Liver (tissue), 9 donors: ENCODE data around the gene STAT5B. TPM values are rescaled to one million over a fixed set of nuclear protein-coding genes. Genes with fewer than 3 reads are reported as not detected.

ENCODE experiments used
- DNase-seq: peaks from one replicate; pipeline ENCODE4 v3.0.0-alpha.2; 2017; ENCODE audit warnings: low spot score
- H3K27ac ChIP-seq, 2 donors: one replicate each; pipeline ENCODE4 v1.7.0; 2013; ENCODE audit warnings: inconsistent platforms in 2 of 2, low read length in 2 of 2, control low read depth in 1 of 2, low read depth in 1 of 2, mild to moderate bottlenecking in 1 of 2
- H3K27me3 ChIP-seq, 4 donors: one replicate each; pipeline versions ENCODE4 v1.6.1 to v1.7.0; 2013; ENCODE audit warnings: low read length in 3 of 4, inconsistent platforms in 1 of 4, mild to moderate bottlenecking in 1 of 4, moderate library complexity in 1 of 4; ENCODE audit not compliant: control insufficient read depth in 4 of 4, insufficient read depth in 4 of 4
- H3K36me3 ChIP-seq, 4 donors: one replicate each; pipeline versions ENCODE4 v1.6.1 to v1.7.0; 2013; ENCODE audit warnings: low read length in 3 of 4, mild to moderate bottlenecking in 3 of 4, low read depth in 1 of 4, moderate library complexity in 1 of 4; ENCODE audit not compliant: control insufficient read depth in 4 of 4, insufficient read depth in 3 of 4
- H3K4me1 ChIP-seq, 4 donors: one replicate each; pipeline versions ENCODE4 v1.6.1 to v1.7.0; 2013; ENCODE audit warnings: low read length in 3 of 4, mild to moderate bottlenecking in 3 of 4, moderate library complexity in 1 of 4; ENCODE audit not compliant: control insufficient read depth in 4 of 4, insufficient read depth in 4 of 4
- H3K4me3 ChIP-seq, 3 donors: one replicate each; pipeline versions ENCODE4 v1.6.1 to v1.7.0; 2013; ENCODE audit warnings: low read length in 3 of 3, control low read depth in 1 of 3, low read depth in 1 of 3, mild to moderate bottlenecking in 1 of 3
- H3K9ac ChIP-seq, 2 donors: one replicate each; pipeline ENCODE4 v1.7.0; 2013; ENCODE audit warnings: low read length in 2 of 2, mild to moderate bottlenecking in 2 of 2, moderate library complexity in 2 of 2, control low read depth in 1 of 2, low read depth in 1 of 2
- H3K9me3 ChIP-seq, 4 donors: one replicate each; pipeline versions ENCODE4 v1.6.1 to v1.7.0; 2013; ENCODE audit warnings: low read length in 3 of 4; ENCODE audit not compliant: control insufficient read depth in 4 of 4
- ATF3 ChIP-seq: IDR thresholded peaks from 2 replicates; pipeline ENCODE4 v1.6.1; 2016; ENCODE audit warnings: antibody characterized with exemption
- CTCF ChIP-seq: fragments of 150-350 bp; IDR thresholded peaks from 2 replicates; pipeline ENCODE4 v1.5.1; 2017; ENCODE audit warnings: improper control_type of control experiment, low read depth, low read length; ENCODE audit not compliant: missing input control
- EGR1 ChIP-seq, 2 donors: IDR thresholded peaks; 2 replicates each; pipeline ENCODE4 v1.6.1; 2016 to 2018; ENCODE audit warnings: antibody characterized with exemption in 2 of 2, low read depth in 2 of 2
- FOXA1 ChIP-seq: IDR thresholded peaks from 2 replicates; pipeline ENCODE4 v1.6.1; 2016; ENCODE audit warnings: antibody characterized with exemption
- FOXA2 ChIP-seq: IDR thresholded peaks from 2 replicates; pipeline ENCODE4 v1.6.1; 2016; ENCODE audit warnings: antibody characterized with exemption
- GABPA ChIP-seq, 2 donors: IDR thresholded peaks in 1 of 2; conservative IDR thresholded peaks in 1 of 2; 2 replicates each; pipeline ENCODE4 v1.6.1; 2016; ENCODE audit warnings: antibody characterized with exemption in 2 of 2, mild to moderate bottlenecking in 1 of 2, moderate library complexity in 1 of 2
- HNF4A ChIP-seq, 2 donors: conservative IDR thresholded peaks; 2 replicates each; pipeline ENCODE4 v1.6.1; 2016; ENCODE audit warnings: antibody characterized with exemption in 2 of 2, mild to moderate bottlenecking in 2 of 2
- HNF4G ChIP-seq: IDR thresholded peaks from 2 replicates; pipeline ENCODE4 v1.6.1; 2016; ENCODE audit warnings: antibody characterized with exemption
- JUND ChIP-seq, 2 donors: IDR thresholded peaks; 2 replicates each; pipeline ENCODE4 v1.6.1; 2016; ENCODE audit warnings: antibody characterized with exemption in 2 of 2
- MAX ChIP-seq: IDR thresholded peaks from 2 replicates; pipeline ENCODE4 v1.6.1; 2016; ENCODE audit warnings: antibody characterized with exemption
- NR2F2 ChIP-seq: IDR thresholded peaks from 2 replicates; pipeline ENCODE4 v1.6.1; 2016; ENCODE audit warnings: antibody characterized with exemption
- RAD21 ChIP-seq, 2 donors: IDR thresholded peaks; 2 replicates each; pipeline ENCODE4 v1.6.1; 2016; ENCODE audit warnings: antibody characterized with exemption in 2 of 2, mild to moderate bottlenecking in 2 of 2
- REST ChIP-seq: IDR thresholded peaks from 2 replicates; pipeline ENCODE4 v1.6.1; 2016; ENCODE audit warnings: antibody characterized with exemption, mild to moderate bottlenecking
- RXRA ChIP-seq, 2 donors: IDR thresholded peaks; 2 replicates each; pipeline ENCODE4 v1.6.1; 2017 to 2018; ENCODE audit warnings: antibody characterized with exemption in 2 of 2, mild to moderate bottlenecking in 1 of 2
- SP1 ChIP-seq: IDR thresholded peaks from 2 replicates; pipeline ENCODE4 v1.6.1; 2018; ENCODE audit warnings: antibody characterized with exemption, mild to moderate bottlenecking
- TAF1 ChIP-seq: conservative IDR thresholded peaks from 2 replicates; pipeline ENCODE4 v1.6.1; 2016; ENCODE audit warnings: antibody characterized with exemption, mild to moderate bottlenecking
- YY1 ChIP-seq: IDR thresholded peaks from 2 replicates; pipeline ENCODE4 v1.6.1; 2016; ENCODE audit warnings: antibody characterized with exemption, mild to moderate bottlenecking
- ZBTB33 ChIP-seq: IDR thresholded peaks from 2 replicates; pipeline ENCODE4 v1.6.1; 2016; ENCODE audit warnings: antibody characterized with exemption
- WGBS: extraction: QIAGEN DNeasy Blood & Tissue Kit; methylation state at CpG from one replicate; pipeline ENCODE4 v1.1.7; 2013; 5-methylcytosine and 5-hydroxymethylcytosine counted together
- polyA plus RNA-seq, 2 donors: library from polyadenylated mRNA; stranded (reverse) in 1 of 2; unstranded in 1 of 2; fragments of 200-250 nt in 1 of 2; fragments of >200 nt in 1 of 2; fragmentation: Nextera tagmentation in 1 of 2; extraction: Ambion mirVana in 1 of 2; gene quantifications; one replicate each; pipeline versions ENCODE4 v1.2.1 to v1.2.3, GENCODE V29; 2013 to 2015
- total RNA-seq, 2 donors: library from RNA; depleted of rRNA; stranded (reverse); fragments of >200 nt; gene quantifications; one replicate each; pipeline ENCODE4 v1.2.3, GENCODE V29; 2014
- donor health status: healthy.
- donor health status: healthy.
- donor health status: healthy.
- donor health status: healthy.
- donor health status: healthy.

Gene STAT5B
- total and polyA plus RNA-seq, 4 donors: 6.7 to 33.9 (median 21.6) TPM

- H3K27me3 ChIP-seq: no peaks in the 10 kb centered on the region
- no peaks in the 10 kb centered on the region for H3K9me3 ChIP-seq
- no peaks in the 10 kb centered on the region for H3K36me3 ChIP-seq
- H3K4me1 ChIP-seq: peaks cover 3 to 29% (median 16%) of the 10 kb centered on the region in 4 donors
- TF ChIP-seq CTCF: no peak
- no peak for TF ChIP-seq TAF1
- TF ChIP-seq JUND (IDR thresholded peaks at IDR 0.05): no peak
- no peak for TF ChIP-seq HNF4G
- TF ChIP-seq SP1: no peak
- no peak for TF ChIP-seq ZBTB33
- no peak for TF ChIP-seq REST
- no peak for TF ChIP-seq GABPA (IDR thresholded peaks at IDR 0.05 in 1 of 2, conservative IDR thresholded peaks at IDR 0.05 in 1 of 2)
- TF ChIP-seq FOXA2: no peak
- no peak for TF ChIP-seq NR2F2
- no peak for TF ChIP-seq HNF4A (conservative IDR thresholded peaks at IDR 0.05)
- TF ChIP-seq RXRA (IDR thresholded peaks at IDR 0.05): no peak
- TF ChIP-seq RAD21 (IDR thresholded peaks at IDR 0.05): no peak
- TF ChIP-seq FOXA1: no peak
- TF ChIP-seq ATF3: no peak
- TF ChIP-seq YY1: no peak
- TF ChIP-seq MAX: no peak
- TF ChIP-seq EGR1 (IDR thresholded peaks at IDR 0.05; ENCODE audit: low read depth in 2 of 2): no peak
- no peak for DNase-seq
- no peak overlapping the region for H3K9ac ChIP-seq
- peak overlapping the region; percentile 98 to 99 for H3K27ac ChIP-seq
- no peak overlapping the region for H3K4me3 ChIP-seq
- whole genome bisulfite sequencing: 44% methylated on average over 6 of the region's 6 CpGs
Observed at GRCh38 chr17:42277342-42277712, 1.1 kb upstream of the STAT5B start.
